ENCODE measurements around the gene MICAL2.

Gene MICAL2

DNA sequence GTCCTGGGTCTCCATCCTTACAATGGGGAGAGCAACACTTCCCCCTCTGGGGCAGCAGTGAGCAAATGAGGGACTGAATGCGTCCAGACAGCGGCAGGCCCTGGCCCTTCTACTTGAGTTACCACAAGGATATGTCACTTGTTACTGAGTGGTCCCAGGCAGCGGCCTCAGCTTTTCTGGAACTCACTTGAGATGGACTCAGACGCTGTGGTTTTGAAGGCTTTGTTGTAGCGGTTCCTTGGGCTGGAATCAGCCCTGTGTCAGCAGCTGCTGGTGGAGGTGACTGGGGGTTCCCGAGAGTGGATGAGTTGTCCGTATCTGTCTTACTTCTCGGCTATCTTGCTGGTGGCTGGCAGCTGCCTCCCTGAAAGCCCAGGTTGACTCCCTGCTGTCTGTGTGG lies 77.0 kb downstream of the MICAL2 start:
- TF ChIP-seq, protein P1, sequence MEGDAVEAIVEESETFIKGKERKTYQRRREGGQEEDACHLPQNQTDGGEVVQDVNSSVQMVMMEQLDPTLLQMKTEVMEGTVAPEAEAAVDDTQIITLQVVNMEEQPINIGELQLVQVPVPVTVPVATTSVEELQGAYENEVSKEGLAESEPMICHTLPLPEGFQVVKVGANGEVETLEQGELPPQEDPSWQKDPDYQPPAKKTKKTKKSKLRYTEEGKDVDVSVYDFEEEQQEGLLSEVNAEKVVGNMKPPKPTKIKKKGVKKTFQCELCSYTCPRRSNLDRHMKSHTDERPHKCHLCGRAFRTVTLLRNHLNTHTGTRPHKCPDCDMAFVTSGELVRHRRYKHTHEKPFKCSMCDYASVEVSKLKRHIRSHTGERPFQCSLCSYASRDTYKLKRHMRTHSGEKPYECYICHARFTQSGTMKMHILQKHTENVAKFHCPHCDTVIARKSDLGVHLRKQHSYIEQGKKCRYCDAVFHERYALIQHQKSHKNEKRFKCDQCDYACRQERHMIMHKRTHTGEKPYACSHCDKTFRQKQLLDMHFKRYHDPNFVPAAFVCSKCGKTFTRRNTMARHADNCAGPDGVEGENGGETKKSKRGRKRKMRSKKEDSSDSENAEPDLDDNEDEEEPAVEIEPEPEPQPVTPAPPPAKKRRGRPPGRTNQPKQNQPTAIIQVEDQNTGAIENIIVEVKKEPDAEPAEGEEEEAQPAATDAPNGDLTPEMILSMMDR (conservative IDR thresholded peaks at IDR 0.05; ENCODE audit: low read depth, low read length) = no peak
- H3K4me3 ChIP-seq (ENCODE audit: low read length) = no peak overlapping the region
- DNase-seq (ENCODE audit: low read depth) = no peak

DNA sequence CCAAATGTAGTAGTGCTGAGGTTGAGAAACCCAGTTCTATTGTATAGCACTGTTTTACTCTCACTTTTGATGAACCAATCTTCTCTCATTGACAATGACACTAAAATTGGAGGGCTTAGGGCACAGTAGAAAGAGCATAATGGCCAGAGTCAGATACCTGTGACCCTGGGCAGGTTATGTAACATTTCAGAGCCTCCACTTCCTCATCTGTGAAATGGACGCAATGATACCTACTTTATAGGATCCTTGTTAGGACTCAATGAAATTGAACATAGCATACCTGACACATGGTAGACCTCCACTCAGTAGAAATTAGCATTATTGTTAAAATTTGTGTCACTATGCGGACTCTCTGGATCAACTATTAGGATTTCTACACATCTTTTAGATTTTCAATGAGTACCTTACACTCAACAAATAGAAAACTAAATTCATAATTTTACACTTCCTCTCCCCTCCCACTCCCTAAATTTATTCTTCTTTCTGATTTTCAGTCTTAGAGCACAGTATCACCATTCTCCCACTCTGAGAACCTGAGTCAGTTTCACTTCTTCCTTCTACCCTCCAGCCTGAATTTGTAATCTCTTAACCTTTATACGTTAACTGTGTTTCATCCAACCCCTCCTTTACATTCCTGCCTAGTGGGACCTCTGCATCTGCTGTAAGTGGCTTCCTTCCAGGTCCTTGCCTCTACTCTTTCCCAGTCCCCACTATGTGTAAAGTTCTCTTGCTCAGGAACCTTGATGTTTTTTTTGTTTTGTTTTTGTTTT lies 78.3 kb downstream of the MICAL2 start:
- DNase-seq (ENCODE audit: low read depth) = no peak
- TF ChIP-seq, protein P1 (conservative IDR thresholded peaks at IDR 0.05; ENCODE audit: low read depth, low read length) = no peak

DNA sequence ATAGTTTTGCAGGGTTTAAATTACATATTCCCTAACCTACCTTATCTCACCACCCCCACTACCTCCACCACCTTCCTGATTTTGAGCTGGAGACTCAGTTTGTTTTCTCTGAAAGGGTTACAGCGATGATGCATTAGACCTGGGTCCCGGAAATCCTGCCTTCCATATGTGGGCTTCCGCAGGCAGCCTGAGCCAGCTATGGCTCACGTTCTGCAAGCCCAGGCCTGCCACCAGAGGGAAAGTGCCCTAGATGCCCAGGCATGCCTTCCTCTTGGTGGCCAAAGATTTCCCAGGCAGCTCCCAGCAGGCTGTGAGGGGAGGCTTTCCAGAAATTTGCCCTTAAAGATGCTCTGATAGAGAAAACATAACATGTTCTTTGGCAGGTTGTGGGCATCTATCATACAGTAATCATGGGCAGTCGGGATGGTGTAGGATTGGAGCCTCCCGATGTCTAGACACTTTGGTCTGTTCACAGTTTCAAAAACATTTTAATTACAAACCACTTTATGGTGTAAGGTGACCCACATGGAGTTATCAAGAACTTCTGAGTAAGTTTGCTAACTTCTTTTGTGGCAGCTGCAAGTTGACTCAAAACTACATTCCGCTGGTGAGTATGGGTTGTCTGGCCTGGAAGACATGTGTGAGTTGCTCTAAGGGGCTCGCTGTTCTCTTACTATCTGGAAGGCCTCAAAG lies 79.3 kb downstream of the MICAL2 start:
- TF ChIP-seq, protein P1 (conservative IDR thresholded peaks at IDR 0.05; ENCODE audit: low read depth, low read length) = no peak
- H3K4me3 ChIP-seq (ENCODE audit: low read length) = no peak overlapping the region
- DNase-seq (ENCODE audit: low read depth) = no peak

More for the DNA sequence above, 78.3 kb downstream of the MICAL2 start:
- no peak overlapping the region for H3K4me3 ChIP-seq (ENCODE audit: low read length)

DNA sequence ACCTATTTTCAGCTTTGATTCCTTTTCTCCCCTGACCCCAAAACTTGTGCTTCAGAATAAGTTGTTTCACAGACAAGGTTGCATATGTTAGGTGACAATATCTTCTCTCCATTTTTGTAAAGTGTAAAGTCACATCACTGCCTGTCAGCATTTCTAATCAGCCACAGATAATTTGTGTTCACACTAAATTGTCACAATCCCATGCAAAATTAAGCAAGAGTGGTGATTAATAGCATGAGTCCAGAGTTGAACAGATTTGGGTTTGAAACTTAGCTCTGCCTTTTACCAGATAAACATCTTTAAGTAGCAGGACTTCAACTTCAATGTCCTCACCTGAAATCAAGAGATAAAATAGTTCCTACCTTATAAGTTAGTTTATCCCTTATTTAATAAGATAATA lies 80.1 kb downstream of the MICAL2 start:
- TF ChIP-seq, protein P1 (conservative IDR thresholded peaks at IDR 0.05; ENCODE audit: low read depth, low read length) = no peak
- no peak for DNase-seq (ENCODE audit: low read depth)
- H3K4me3 ChIP-seq (ENCODE audit: low read length) = no peak overlapping the region

DNA sequence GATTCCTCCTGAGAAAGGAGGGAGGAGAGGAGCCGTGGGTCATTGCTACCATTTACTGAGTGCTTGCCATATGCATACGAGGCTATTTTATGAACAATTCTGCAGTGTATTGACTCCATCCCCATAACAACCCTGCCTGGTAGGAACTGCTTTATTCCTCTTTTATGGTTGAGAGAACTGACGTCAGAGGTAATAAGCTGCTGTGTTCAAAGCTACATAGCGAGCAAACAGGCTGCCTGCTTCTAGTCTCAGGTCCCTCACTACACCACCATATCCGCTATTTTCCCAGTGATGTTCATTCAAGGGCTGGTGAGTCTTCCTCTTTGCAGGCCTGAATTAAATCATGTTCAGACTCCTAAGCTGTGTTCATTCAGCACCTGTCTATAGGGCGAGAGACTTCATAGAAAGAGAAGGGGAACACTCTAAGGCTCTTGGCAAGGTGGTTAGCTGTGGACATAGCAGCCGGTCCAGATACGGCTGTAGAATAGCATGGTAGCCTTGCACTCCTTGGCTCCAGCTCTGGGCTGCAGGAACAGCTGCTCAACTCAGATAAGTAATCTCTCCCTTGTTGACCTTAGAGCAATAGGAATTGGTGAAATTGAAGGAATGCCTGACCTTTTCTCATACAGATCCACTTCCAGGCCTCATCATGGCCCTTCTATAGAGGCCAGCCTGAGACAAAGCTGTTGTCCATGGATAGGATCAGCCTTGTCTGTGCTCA lies 82.6 kb downstream of the MICAL2 start:
- no peak for DNase-seq (ENCODE audit: low read depth)
- TF ChIP-seq, protein P1 (conservative IDR thresholded peaks at IDR 0.05; ENCODE audit: low read depth, low read length) = no peak
- no peak overlapping the region for H3K4me3 ChIP-seq (ENCODE audit: low read length)

DNA sequence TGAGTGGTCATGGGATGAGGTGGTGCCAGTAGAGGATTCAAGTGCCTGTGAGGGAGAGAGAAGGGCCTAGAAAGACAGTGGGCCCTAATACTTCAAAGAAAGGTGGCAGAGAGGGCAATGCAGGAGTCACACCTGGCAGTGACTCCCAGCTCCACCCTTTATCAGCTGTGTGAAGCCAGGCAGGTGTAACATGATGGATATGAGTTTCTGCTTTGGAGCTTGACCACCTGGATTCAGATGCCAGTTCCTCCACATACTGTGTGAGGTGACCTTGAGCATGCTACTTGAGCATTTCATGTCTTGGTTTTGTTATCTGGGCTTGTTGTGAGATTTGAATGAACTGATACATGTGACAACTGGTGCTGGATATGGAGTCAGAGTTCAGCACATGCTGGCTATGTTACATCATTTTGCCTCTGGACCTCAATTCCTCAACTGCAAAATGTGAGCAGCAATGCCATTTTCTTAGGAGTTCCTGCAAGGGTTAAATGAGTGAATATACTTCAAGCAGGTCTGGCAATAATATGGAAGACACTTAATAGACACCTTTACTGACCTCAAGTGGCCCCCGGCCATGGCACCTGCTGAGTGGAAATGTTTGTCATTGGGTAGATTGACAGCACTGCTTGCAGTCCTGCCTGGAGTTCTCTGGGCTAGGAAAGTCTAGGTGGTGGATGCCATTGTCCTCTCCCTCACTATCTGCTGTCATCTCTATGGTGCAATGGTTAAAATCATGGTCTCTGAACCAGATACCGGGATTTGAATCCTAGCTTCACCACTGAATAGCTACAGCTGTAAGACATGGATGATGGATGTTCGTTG lies 83.3 kb downstream of the MICAL2 start:
- no peak for DNase-seq (ENCODE audit: low read depth)

More for the DNA sequence above, 83.3 kb downstream of the MICAL2 start:
- no peak overlapping the region for H3K4me3 ChIP-seq (ENCODE audit: low read length)
- TF ChIP-seq, protein P1 (conservative IDR thresholded peaks at IDR 0.05; ENCODE audit: low read depth, low read length) = no peak

All from retinal pigment epithelial cell (primary cell).